Natural killer cell treated with Interleukin-12 subunit alpha and Interleukin-12 subunit beta and Interleukin-15 and Interleukin-18, amount 100 ng/mL, for 72 hours (primary cell): ENCODE measurements around the gene ACSM3. TPM values are rescaled to one million over a fixed set of nuclear protein-coding genes. Genes with fewer than 3 reads are reported as not detected.

Source experiments
- ATAC-seq, 2 donors: fragments of 150-1000 bp; cut with Tn5 transposase in 1 of 2; sonication (Bioruptor Pico), chemical (Tn5 transposase) in 1 of 2; 2 replicates each; pipeline ENCODE4 v1.10.0; 2021
- DNase-seq: peaks from one replicate; pipeline ENCODE4 v3.0.0; 2022; ENCODE audit warnings: low spot score
- H3K27ac Mint-ChIP-seq, 2 donors: 1 replicate in 1 of 2; 2 replicates in 1 of 2; pipeline ENCODE4 v1.8.0; 2022; ENCODE audit warnings: mixed read lengths in 2 of 2, mild to moderate bottlenecking in 1 of 2, moderate library complexity in 1 of 2
- H3K27me3 Mint-ChIP-seq, 2 donors: 1 replicate in 1 of 2; 2 replicates in 1 of 2; pipeline ENCODE4 v1.8.0; 2022; ENCODE audit warnings: mixed read lengths in 2 of 2
- H3K36me3 Mint-ChIP-seq: one replicate; pipeline ENCODE4 v1.8.0; 2022; ENCODE audit warnings: mixed read lengths
- H3K4me1 Mint-ChIP-seq, 2 donors: 1 replicate in 1 of 2; 2 replicates in 1 of 2; pipeline ENCODE4 v1.8.0; 2022; ENCODE audit warnings: low read depth in 2 of 2, mixed read lengths in 2 of 2, mild to moderate bottlenecking in 1 of 2
- H3K4me3 Mint-ChIP-seq: one replicate; pipeline ENCODE4 v1.8.0; 2022; ENCODE audit warnings: mixed read lengths
- H3K9me3 Mint-ChIP-seq: 2 replicates; pipeline ENCODE4 v1.8.0; 2022; ENCODE audit warnings: mixed read lengths
- total RNA-seq, 2 donors: library from RNA; stranded (reverse); gene quantifications; one replicate each; pipeline ENCODE4 v1.2.3, GENCODE V29; 2022

Gene ACSM3
- total RNA-seq, 2 donors from 2014 or later, result 1.5 to 7.2 TPM

GRCh38 chr16:20766294-20766693 lies 2.5 kb downstream of the ACSM3 start:
- Mint-ChIP-seq H3K9me3 (no peaks in the 10 kb centered on the region), H3K36me3 (no peaks in the 10 kb centered on the region), H3K4me1 (peaks cover 9 to 12% of the 10 kb centered on the region in 2 donors), H3K4me3 (no peak overlapping the region), H3K27me3 (no peaks in the 10 kb centered on the region), H3K27ac (no peak overlapping the region)
- no peak for DNase-seq
- ATAC-seq, result no peak

- H3K27ac Mint-ChIP-seq, result no peak overlapping the region
- DNase-seq, result no peak
These were observed 3.8 kb downstream of the ACSM3 start for GRCh38 chr16:20767577-20767976.

GRCh38 chr16:20768121-20768520 lies 4.3 kb downstream of the ACSM3 start:
- no peaks in the 10 kb centered on the region for H3K9me3 Mint-ChIP-seq
- no peak for DNase-seq
- ATAC-seq, result no peak
- no peak overlapping the region for H3K4me3 Mint-ChIP-seq
- H3K27me3 Mint-ChIP-seq, result no peaks in the 10 kb centered on the region
- peaks cover 3 to 7% of the 10 kb centered on the region in 2 donors for H3K4me1 Mint-ChIP-seq
- no peaks in the 10 kb centered on the region for H3K36me3 Mint-ChIP-seq
- no peak overlapping the region for H3K27ac Mint-ChIP-seq

More at GRCh38 chr16:20767577-20767976, 3.8 kb downstream of the ACSM3 start:
- H3K9me3 Mint-ChIP-seq, result no peaks in the 10 kb centered on the region
- H3K4me3 Mint-ChIP-seq, result no peak overlapping the region
- no peak for ATAC-seq
- H3K36me3 Mint-ChIP-seq, result no peaks in the 10 kb centered on the region
- H3K4me1 Mint-ChIP-seq, result peaks cover 9% of the 10 kb centered on the region in 2 donors
- no peaks in the 10 kb centered on the region for H3K27me3 Mint-ChIP-seq

- Mint-ChIP-seq H3K4me3 (no peak overlapping the region), H3K27ac (no peak overlapping the region), H3K9me3 (no peaks in the 10 kb centered on the region), H3K36me3 (no peaks in the 10 kb centered on the region), H3K4me1 (peaks cover 0 to 3% of the 10 kb centered on the region in 2 donors), H3K27me3 (no peaks in the 10 kb centered on the region)
- ATAC-seq (no peak), DNase-seq (no peak)
These were observed 5.0 kb downstream of the ACSM3 start for GRCh38 chr16:20768818-20769217.

GRCh38 chr16:20773679-20774078 lies 9.9 kb downstream of the ACSM3 start:
- H3K9me3 Mint-ChIP-seq, result no peaks in the 10 kb centered on the region
- no peaks in the 10 kb centered on the region for H3K36me3 Mint-ChIP-seq
- H3K4me1 Mint-ChIP-seq, result no peaks in the 10 kb centered on the region
- DNase-seq (no peak), ATAC-seq (no peak)
- no peaks in the 10 kb centered on the region for H3K27me3 Mint-ChIP-seq
- H3K4me3 Mint-ChIP-seq, result no peak overlapping the region
- no peak overlapping the region for H3K27ac Mint-ChIP-seq

GRCh38 chr16:20774703-20775362 lies 11.0 kb downstream of the ACSM3 start:
- Mint-ChIP-seq H3K9me3 (no peaks in the 10 kb centered on the region), H3K4me3 (no peak overlapping the region), H3K4me1 (no peaks in the 10 kb centered on the region), H3K27ac (no peak overlapping the region), H3K36me3 (no peaks in the 10 kb centered on the region), H3K27me3 (no peaks in the 10 kb centered on the region)
- DNase-seq (peak; percentile 68), ATAC-seq (peak; percentile 68)

- H3K27ac Mint-ChIP-seq, result no peak overlapping the region
- H3K9me3 Mint-ChIP-seq, result no peaks in the 10 kb centered on the region
- H3K4me3 Mint-ChIP-seq, result no peak overlapping the region
- no peaks in the 10 kb centered on the region for H3K4me1 Mint-ChIP-seq
- ATAC-seq (no peak), DNase-seq (no peak)
- no peaks in the 10 kb centered on the region for H3K27me3 Mint-ChIP-seq
- H3K36me3 Mint-ChIP-seq, result no peaks in the 10 kb centered on the region
These were observed 17.9 kb downstream of the ACSM3 start for GRCh38 chr16:20781697-20782096.

- Mint-ChIP-seq H3K4me3 (no peak overlapping the region), H3K27me3 (no peaks in the 10 kb centered on the region), H3K36me3 (no peaks in the 10 kb centered on the region), H3K27ac (no peak overlapping the region), H3K4me1 (no peaks in the 10 kb centered on the region), H3K9me3 (no peaks in the 10 kb centered on the region)
- DNase-seq (no peak), ATAC-seq (no peak)
These were observed 18.7 kb downstream of the ACSM3 start for GRCh38 chr16:20782470-20782869.

- Mint-ChIP-seq H3K4me3 (no peak overlapping the region), H3K9me3 (no peaks in the 10 kb centered on the region), H3K4me1 (no peaks in the 10 kb centered on the region), H3K27me3 (no peaks in the 10 kb centered on the region), H3K36me3 (no peaks in the 10 kb centered on the region), H3K27ac (no peak overlapping the region)
- DNase-seq, result no peak
- no peak for ATAC-seq
These were observed 20.4 kb downstream of the ACSM3 start for GRCh38 chr16:20784204-20784603.

- H3K27ac Mint-ChIP-seq, result no peak overlapping the region
- H3K27me3 Mint-ChIP-seq, result no peaks in the 10 kb centered on the region
- no peak for DNase-seq
- H3K9me3 Mint-ChIP-seq, result no peaks in the 10 kb centered on the region
- H3K36me3 Mint-ChIP-seq, result no peaks in the 10 kb centered on the region
- no peak for ATAC-seq
- H3K4me3 Mint-ChIP-seq, result no peak overlapping the region
- no peaks in the 10 kb centered on the region for H3K4me1 Mint-ChIP-seq
These were observed 25.3 kb downstream of the ACSM3 start for GRCh38 chr16:20789130-20789529.

GRCh38 chr16:20791923-20792612 lies 28.3 kb downstream of the ACSM3 start:
- no peak for DNase-seq
- Mint-ChIP-seq H3K4me3 (no peak overlapping the region), H3K4me1 (no peaks in the 10 kb centered on the region), H3K27ac (no peak overlapping the region), H3K9me3 (no peaks in the 10 kb centered on the region), H3K36me3 (no peaks in the 10 kb centered on the region), H3K27me3 (no peaks in the 10 kb centered on the region)
- no peak for ATAC-seq

GRCh38 chr16:20798364-20798763 lies 34.5 kb downstream of the ACSM3 start:
- no peak for DNase-seq
- no peak overlapping the region for H3K4me3 Mint-ChIP-seq
- ATAC-seq, result no peak
- no peaks in the 10 kb centered on the region for H3K9me3 Mint-ChIP-seq
- no peaks in the 10 kb centered on the region for H3K4me1 Mint-ChIP-seq
- no peaks in the 10 kb centered on the region for H3K27me3 Mint-ChIP-seq
- no peak overlapping the region for H3K27ac Mint-ChIP-seq
- peaks cover 5% of the 10 kb centered on the region for H3K36me3 Mint-ChIP-seq

GRCh38 chr16:20799599-20799998 lies 35.8 kb downstream of the ACSM3 start:
- Mint-ChIP-seq H3K27me3 (no peaks in the 10 kb centered on the region), H3K4me1 (no peaks in the 10 kb centered on the region), H3K36me3 (peaks cover 5% of the 10 kb centered on the region), H3K4me3 (no peak overlapping the region), H3K27ac (no peak overlapping the region), H3K9me3 (no peaks in the 10 kb centered on the region)
- DNase-seq (no peak), ATAC-seq (no peak)

GRCh38 chr16:20801278-20801677 lies 37.5 kb downstream of the ACSM3 start:
- ATAC-seq (no peak), DNase-seq (no peak)
- no peaks in the 10 kb centered on the region for H3K9me3 Mint-ChIP-seq
- no peak overlapping the region for H3K4me3 Mint-ChIP-seq
- no peaks in the 10 kb centered on the region for H3K27me3 Mint-ChIP-seq
- peak overlapping the region in 1 of 2 donors; percentile 21 for H3K27ac Mint-ChIP-seq
- peaks cover 5% of the 10 kb centered on the region for H3K36me3 Mint-ChIP-seq
- H3K4me1 Mint-ChIP-seq, result peaks cover 4 to 6% of the 10 kb centered on the region in 2 donors
